ENCODE measurements around the gene HRG. TPM values are rescaled to one million over a fixed set of nuclear protein-coding genes. Genes with fewer than 3 reads are reported as not detected.

The HRG gene
- total RNA-seq, 4 donors from 2014 or later, result 0.46 to 1.1 TPM; not detected in 2

- in situ Hi-C loops (cut with MboI; ENCODE audit: low sequenced_read_pairs in 4 of 4) (no loop called here), intact Hi-C loops (cut with DNase I; ENCODE audit: low total_unique reads) (no loop called here)
- Histone ChIP-seq H3K27me3 (no peaks in the 10 kb centered on the region), H3K4me1 (no peaks in the 10 kb centered on the region), H3K4me3 (no peak overlapping the region), H3K27ac (no peak overlapping the region), H3K9me3 (no peaks in the 10 kb centered on the region), H3K36me3 (no peaks in the 10 kb centered on the region)
- DNase-seq (no peak), ATAC-seq (no peak)
- TF ChIP-seq POLR2A (IDR thresholded peaks at IDR 0.05) (no peak), CTCF (IDR thresholded peaks at IDR 0.05 in 4 of 5, conservative IDR thresholded peaks at IDR 0.05 in 1 of 5) (no peak)
Observed at GRCh38 chr3:186663361-186664118, 2.3 kb upstream of the HRG start.

DNA sequence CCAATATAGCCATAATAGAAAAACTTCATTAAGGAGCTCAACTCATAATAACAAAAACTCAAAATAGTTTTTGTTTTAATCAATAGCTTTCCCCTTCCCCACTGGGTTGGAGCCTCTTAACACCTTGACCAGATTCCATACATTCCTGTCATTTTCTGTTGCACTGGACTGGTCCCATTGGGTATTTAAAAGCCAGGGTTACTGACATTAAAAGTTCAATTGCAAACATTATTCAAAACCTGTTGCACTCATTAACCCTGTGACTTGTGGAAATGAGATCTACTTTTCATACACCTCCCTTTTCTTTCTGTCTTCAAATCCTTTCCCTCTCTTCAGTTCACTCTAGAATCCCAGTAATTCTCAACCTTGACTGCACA is 1.7 kb upstream of the HRG start:
- H3K27me3 ChIP-seq, result no peaks in the 10 kb centered on the region
- TF ChIP-seq POLR2A (IDR thresholded peaks at IDR 0.05) (no peak), CTCF (IDR thresholded peaks at IDR 0.05 in 4 of 5, conservative IDR thresholded peaks at IDR 0.05 in 1 of 5) (no peak)
- DNase-seq (no peak), ATAC-seq (no peak)
- H3K4me3 ChIP-seq, result no peak overlapping the region
- intact Hi-C loops (cut with DNase I; ENCODE audit: low total_unique reads) (no loop called here), in situ Hi-C loops (cut with MboI; ENCODE audit: low sequenced_read_pairs in 4 of 4) (no loop called here)
- no peak overlapping the region for H3K27ac ChIP-seq
- no peaks in the 10 kb centered on the region for H3K36me3 ChIP-seq
- H3K9me3 ChIP-seq, result no peaks in the 10 kb centered on the region
- no peaks in the 10 kb centered on the region for H3K4me1 ChIP-seq

DNA sequence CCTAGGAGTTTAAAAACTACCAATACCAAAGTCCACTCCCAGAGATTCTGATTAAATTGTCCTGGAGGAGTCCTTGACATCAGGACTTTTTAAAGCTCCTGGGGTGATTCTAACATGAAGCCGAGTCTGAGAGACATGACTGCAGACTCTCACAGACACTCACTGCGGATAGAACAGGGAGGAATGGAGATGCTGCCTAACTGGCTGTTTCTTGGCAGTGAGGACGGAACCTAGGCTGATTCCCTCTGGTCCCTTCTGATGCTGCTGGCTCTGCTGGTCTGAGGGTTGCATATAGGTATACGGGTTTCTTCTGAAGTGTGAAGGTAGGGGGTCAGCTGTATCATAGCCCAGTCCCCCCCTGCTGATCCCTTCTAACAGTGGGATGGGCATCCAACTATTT is 1.3 kb upstream of the HRG start:
- intact Hi-C loops (cut with DNase I; ENCODE audit: low total_unique reads), result no loop called here
- Histone ChIP-seq H3K36me3 (no peaks in the 10 kb centered on the region), H3K27ac (no peak overlapping the region), H3K4me1 (no peaks in the 10 kb centered on the region), H3K4me3 (no peak overlapping the region), H3K9me3 (no peaks in the 10 kb centered on the region), H3K27me3 (no peaks in the 10 kb centered on the region)
- no peak for ATAC-seq
- in situ Hi-C loops (cut with MboI; ENCODE audit: low sequenced_read_pairs in 4 of 4), result no loop called here
- DNase-seq, result no peak
- TF ChIP-seq CTCF (IDR thresholded peaks at IDR 0.05 in 4 of 5, conservative IDR thresholded peaks at IDR 0.05 in 1 of 5), result no peak
- TF ChIP-seq POLR2A (IDR thresholded peaks at IDR 0.05), result no peak

DNA sequence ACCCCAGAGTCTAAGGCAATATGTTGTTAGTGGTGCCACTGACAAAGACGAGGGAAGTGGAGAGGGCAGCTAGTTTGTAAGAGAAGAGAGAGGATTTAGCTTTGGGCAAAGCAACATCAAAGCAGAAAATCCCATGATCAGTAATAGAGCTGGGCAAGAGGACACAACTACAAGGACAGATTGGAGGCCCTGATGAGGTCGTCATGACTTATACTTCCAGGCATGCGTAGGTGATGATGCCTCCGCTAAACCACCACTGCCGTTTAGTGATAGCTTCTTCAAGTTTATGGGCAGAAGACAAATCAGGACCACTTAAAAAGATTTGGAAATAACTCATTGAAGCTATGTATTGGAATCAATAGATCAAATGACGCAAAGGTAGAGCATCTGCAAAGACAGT is 2.6 kb downstream of the HRG start:
- Histone ChIP-seq H3K4me3 (no peak overlapping the region), H3K4me1 (no peaks in the 10 kb centered on the region), H3K27ac (no peak overlapping the region), H3K9me3 (no peaks in the 10 kb centered on the region), H3K36me3 (no peaks in the 10 kb centered on the region), H3K27me3 (no peaks in the 10 kb centered on the region)
- intact Hi-C loops (cut with DNase I; ENCODE audit: low total_unique reads), result no loop called here
- TF ChIP-seq CTCF (IDR thresholded peaks at IDR 0.05 in 4 of 5, conservative IDR thresholded peaks at IDR 0.05 in 1 of 5), result no peak
- TF ChIP-seq POLR2A (IDR thresholded peaks at IDR 0.05), result no peak
- in situ Hi-C loops (cut with MboI; ENCODE audit: low sequenced_read_pairs in 4 of 4), result no loop called here
- no peak for DNase-seq
- ATAC-seq, result no peak
